Bladder microvascular endothelial cell (primary cell): ENCODE data around the gene MALL. TPM values are rescaled to one million over a fixed set of nuclear protein-coding genes. Genes with fewer than 3 reads are reported as not detected.

Experiments used
- total RNA-seq: library from RNA; depleted of rRNA; stranded (reverse); fragments of >200 nt; gene quantifications from 2 replicates; pipeline ENCODE4 v1.2.3, GENCODE V29; 2014

The MALL gene
- 23.1 and 47.9 TPM in 2 replicates for total RNA-seq

DNA sequence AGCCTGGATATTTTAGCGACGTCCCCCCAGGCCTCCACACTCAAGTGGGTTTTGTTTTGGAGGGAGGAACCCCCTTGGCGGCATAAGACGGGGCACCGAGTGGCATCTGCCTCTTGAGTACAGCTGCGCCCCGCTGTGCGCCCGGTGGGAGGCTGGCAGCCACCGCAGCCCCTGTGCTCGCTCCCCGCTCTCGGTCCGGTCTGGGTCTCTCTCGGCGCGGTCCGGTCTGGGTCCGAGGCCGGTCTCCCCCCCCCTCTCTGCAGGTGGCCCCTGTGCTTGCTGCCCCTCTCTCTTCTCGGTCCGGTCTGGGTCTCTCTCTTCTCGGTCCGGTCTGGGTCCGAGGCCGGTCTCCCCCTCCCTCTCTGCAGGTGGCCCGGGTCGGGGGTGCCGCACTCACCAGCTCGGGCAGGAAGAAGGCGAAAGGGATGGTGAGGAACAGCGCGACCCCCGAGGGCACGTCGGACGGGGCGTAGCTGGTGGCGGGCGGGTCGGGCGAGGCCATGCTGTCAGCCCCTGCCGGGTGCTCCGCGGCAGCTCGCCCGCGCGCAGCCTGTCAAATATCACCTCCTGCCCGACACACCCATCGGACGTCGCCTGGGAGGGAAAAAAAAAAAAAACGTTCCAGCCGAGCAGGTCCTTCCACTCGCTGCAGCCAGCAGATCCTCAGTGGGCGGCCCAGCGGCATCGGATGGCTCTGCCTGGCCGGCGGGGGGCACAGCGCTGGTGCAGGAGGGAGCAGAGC, at the start of gene MALL:
TSS of gene MALL (minus strand) at position 532 of the 742 bp plus-strand sequence. CDS start at position 502, 30 bp downstream.

Other genes starting within 250 kb of the MALL start
- 4.4 and 69.0 TPM in 2 replicates for gene LIMS3, start 217.1 kb downstream of the MALL start, total RNA-seq
- gene NPHP1, start 89.2 kb upstream of the MALL start, total RNA-seq = 1.9 and 2.5 TPM in 2 replicates
- gene MTLN, start 96.7 kb upstream of the MALL start, total RNA-seq = 44.4 and 101 TPM in 2 replicates